Germinal center (tissue), 1 donor: ENCODE results near the gene MGST1.
"Not testable (repeated sequence)": the region's sequence is repeated elsewhere in the genome, so short reads cannot be mapped to it uniquely, and the experiment has no call there.

ENCODE experiments used
- DNase-seq: peaks from one replicate; pipeline ENCODE4 v3.0.0; 2012; ENCODE audit warnings: mixed read lengths, low spot score

Gene MGST1

DNA sequence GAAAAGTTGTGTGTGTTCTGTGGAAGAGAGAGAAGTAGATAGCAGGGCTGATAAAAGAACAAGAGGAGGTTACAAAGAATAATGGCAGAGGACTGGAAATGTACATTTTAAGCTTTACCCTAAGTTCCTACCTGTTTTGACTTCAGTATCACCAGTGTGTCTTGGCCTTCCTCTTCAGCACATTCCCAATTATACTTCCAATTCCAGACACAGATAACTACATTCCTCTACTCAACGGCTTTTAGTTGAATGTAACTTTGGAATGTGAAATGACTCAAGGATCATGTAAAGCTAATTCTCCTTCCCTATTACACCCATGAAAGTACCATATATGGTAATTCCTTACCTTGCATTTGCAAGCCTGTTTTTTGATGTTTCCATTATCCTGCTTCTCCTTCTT lies 5.0 kb downstream of the MGST1 start:
- no peak for DNase-seq

DNA sequence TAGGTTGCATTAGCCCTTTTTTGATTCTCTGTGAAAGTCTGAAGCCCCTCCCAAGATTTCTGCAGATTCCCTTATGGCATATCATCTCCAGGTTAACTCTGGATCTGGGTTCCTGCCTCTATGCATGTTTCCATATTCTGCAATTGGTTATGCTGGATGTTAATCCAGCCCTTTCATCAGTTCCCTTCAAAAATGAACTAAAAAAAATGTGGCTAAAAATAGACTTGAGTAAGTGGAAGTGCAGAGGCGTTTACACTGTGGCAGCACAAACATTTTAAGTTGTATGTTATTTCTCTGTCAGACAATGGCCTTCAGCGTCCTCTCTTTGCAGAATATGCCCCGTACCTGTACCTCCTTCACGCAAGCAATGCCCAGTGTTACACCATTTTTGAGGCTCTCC lies 11.4 kb downstream of the MGST1 start:
- DNase-seq = no peak

DNA sequence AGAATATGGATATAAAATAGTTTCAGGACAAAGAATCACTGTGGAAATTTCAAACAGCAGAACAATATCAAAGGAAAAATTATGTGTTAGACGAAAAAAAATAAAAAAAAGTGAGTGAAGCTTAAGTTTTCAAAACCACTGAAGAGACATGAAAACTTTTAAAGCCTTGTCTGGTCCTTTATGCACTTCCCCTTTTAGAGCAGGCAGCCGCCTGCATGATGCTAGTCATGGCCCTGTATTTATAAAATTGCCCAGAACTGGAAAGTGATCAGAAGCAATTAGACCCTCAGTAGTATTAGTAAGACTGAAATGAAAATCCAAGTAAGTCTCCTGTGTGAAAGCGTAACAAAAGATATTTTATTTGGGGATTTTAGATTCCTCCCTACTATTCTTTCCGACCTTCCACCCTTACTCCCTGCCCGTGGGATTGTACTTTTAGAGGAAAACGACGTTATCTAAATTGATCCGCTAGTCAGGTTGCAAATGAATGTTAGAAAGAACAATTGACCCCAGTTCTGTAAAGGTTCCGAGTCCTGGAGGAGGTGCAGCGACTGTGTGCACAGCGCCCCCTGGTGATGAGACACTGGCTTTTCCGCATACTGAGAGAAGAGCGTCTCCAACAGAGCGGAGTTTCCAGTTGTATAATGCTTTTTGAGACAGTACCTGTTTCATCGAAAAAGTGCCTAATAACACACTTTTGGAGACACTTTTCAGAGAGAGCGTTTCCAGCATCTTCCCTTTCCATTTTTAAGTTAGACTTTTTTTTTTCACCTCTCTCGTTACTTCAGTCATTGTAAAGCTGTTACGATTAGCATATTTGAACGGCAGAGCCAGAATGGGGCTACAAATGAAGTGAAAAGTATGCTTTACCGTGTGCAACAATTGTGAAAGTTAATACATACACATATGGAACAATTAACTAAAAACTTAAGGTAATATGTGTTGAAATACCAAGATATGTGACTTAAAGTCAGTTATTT lies 12.4 kb downstream of the MGST1 start:
- peak; percentile 8 for DNase-seq

DNA sequence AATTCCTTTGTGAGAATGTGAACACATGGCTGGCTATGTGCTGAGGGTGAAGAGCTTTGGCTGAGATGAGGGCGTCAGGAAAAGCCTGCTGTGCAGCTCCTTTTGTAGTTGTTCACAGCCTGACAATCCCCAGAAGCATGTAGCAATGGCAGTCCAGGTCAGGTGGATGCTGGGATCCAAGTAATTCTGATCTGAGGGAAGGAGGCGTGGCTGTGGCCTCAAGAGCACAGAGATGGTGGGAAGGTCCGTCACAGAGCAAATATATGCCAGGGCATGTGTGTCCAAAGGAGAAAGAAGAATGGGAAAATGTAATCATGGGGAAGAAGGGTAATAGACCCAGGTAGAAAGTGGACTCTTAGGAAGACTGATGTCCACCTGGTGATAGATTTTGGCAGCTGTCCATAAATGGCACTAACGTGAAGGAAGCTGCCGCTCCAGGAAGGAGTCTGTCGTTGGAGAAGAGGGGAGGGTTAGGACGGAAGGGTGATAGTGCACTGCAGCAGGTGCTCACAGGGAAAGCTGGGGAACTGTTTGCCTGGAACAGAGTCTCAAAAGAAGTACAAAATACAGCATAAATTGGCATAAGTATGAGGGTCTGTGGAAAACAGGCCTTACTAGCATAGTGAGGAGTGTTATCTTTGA lies 13.8 kb downstream of the MGST1 start:
- no peak for DNase-seq

DNA sequence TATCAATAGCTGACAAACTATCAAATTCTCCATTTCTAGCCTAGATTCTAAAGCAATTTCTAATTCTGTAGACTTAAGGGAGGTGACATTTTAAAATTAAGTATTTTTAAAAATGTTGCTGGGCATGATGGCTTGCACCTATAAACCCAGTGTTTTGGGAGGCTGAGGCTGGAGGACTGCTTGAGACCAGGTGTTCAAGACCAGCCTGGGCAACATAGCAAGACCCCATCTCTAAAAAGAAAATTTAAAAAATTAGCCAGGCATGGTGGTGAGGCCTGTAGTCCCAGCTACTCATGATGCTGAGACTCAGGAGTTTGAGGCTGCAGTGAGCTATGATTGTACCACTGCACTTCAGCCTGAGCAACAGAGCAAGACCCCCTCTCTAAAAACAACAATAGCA lies 15.1 kb downstream of the MGST1 start:
- DNase-seq = no peak

DNA sequence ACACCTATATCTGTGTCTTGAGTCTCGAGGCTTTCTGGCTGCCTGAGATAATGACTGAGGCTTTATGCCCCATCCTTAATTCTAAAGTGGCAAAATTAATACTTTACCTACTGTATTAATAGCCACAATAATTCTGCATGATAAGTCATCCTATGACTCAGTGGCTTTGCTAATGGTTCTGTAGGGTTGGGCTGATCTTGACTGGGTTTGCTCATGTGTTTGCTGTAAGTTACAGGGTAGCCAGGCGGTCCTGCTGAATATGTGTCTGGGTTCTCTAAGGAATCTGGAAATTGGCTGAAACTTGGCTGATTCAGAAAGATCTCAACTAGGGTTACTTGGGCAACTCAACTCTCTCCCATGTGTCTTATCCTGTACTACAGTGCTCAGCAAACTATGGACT lies 21.7 kb downstream of the MGST1 start:
- DNase-seq = no peak

DNA sequence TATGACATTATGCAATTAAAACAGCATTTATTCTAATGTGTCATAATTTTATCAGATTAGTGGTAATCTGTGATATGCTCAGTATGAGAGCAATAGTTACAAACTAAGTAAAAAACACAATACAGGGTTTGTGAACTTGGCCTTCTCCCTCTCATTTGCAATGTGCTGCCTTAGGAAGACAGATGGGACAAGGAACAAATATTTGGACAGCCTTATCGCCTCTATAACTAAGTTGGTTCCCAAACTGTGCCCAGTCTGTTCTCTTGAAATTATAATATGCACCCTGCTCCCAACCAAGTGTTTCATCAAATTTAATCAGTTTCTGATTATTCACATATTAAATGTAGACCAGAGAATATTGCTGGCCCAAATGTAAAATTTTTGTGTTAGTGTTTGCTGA lies 22.7 kb downstream of the MGST1 start:
- no peak for DNase-seq

DNA sequence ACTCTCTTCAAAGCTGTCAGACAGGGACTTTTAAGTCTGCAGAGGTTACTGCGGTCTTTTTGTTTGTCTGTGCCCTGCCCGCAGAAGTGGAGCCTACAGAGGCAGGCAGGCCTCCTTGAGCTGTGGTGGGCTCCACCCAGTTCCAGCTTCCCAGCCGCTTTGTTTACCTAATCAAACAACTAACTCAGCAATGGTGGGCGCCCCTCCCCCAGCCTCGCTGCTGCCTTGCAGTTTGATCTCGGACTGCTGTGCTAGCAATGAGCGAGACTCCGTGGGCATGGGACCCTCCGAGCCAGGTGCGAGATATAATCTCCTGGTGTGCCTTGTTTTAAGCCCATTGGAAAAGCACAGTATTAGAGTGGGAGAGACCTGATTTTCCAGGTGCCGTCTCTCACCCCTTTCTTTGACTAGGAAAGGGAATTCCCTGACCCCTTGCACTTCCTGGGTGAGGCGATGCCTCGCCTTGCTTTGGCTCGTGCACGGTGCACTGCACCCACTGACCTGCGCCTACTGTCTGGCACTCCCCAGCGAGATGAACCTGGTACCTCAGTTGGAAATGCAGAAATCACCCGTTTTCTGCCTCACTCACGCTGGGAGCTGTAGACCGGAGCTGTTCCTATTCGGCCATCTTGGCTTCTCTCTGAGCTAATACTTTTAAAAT lies 35.3 kb downstream of the MGST1 start:
- DNase-seq = not testable (repeated sequence)

DNA sequence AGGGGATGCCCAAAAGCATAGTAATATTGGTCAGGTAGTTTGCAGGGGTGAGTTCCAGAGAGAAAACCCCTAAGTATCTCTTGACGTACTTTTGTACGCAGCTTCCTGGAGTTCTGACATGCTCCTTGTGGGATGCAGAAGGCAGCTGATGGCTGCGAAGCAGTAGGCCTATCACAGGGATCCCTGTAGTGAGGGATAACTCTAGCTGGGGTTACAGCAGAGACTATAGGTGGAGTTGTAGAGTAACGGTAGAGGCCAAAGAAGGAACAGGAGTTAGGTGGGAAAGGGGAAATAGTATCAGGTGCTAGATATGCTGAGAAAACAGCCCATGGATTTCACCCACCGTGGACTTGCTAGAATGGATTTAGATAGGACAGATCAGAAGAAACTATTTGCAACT lies 37.3 kb downstream of the MGST1 start:
- no peak for DNase-seq

DNA sequence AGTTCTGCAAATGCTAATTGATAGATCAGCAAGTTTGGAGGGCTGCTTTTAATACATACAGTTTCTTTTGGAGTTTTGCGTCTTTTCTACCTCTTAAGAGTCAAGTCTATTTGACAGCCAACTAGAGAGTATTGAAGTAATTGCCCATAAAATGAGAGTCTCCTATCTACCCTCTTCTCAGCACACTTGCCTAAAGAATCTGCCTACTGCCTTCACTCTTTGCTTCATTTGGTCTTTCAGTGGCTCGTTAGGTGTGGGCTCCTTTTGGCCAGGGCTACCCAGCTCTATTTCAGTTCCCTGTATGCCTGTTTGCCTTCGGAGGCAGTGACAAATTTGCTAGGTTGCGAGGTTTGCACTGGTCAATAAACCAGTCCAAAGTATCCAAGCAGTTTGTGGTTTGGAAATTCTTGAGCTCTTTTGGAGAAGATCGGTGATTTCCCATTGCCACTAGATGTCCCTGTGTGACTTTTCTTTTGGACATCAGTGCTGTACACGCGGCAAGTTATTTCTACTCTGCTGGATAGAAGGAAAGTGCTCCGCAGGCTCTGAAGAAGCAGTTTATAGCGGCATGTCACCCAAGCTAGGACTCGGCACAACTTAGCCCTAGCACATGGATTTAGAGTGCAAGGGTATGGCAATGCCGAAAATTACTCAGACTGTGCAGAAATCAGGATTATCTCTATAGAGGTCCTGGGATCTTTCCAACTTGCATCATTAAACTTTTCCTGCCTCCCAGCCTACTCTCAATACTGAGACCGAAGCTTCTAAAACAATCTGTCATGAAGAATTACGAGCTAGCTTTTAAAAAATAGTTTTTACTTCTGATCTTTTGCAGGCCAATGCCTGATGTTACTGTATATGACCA lies 38.6 kb downstream of the MGST1 start:
- DNase-seq = no peak

DNA sequence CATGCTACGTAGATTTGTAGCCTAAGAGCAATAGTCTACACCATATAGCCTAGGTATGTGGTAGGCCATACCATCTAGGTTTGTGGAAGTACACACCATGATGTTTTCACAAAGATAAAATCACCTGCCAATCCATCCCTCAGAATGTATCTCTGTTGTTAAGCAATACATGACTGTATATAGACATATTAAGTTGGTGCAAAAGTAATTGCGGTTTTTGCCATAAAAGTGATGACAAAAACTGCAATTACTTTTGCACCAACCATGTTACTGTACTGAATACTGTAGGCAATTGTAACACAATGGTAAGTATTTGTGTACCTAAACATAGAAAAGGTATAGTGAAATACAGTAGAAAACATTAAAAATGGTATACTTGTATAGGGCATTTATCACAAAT lies 40.5 kb downstream of the MGST1 start:
- DNase-seq = no peak

DNA sequence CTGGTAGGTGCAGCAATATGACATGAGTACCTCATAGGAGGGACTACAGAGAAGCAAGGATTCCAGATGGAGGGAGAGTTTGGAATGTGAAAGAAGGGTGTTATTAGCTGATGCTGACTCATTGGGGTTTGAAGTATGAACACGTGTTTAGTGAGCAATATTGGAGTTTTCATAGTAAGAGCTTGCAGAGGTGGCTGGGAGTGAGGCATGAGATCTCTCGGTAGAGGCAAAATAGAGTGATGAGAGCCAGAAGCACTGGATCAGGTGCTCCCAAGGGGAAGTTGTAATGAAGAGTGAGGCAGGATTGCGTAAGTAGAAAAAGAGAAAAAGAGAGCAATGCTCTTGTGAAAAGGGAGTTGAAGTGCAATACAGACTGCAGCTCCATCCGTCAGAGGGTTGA lies 42.1 kb downstream of the MGST1 start:
- no peak for DNase-seq

DNA sequence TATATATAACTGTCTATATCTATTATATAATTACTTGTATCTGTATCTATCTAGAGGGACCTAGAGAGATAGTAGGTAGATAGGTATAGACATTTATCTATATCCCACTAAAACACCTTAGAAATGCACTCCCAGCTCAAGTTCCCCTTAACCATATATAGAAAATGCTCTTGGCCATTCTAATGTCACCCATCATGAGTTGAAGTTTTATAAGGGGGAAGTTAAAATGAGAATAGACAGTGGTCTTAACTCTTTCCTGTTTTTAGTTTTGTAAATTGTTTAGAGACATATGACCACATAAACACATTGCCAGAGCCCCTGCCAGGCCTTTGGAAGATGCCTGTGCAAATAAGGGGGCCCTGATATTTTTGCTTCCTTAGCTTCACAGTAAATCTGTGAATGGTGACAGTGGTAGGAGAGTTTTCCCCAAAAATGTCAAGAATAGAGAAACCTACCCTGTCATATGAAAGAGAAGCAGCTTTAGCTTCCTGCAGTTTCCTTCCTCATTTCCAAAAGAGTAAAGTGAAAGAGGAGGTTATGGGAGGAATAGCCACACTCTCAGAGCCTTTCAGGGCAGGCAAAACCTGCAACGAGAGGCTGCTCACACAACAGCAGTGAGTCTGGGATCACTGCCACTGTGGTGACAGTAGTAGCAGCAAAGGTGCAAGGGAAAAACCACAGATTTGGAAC lies 45.5 kb downstream of the MGST1 start:
- DNase-seq = no peak

DNA sequence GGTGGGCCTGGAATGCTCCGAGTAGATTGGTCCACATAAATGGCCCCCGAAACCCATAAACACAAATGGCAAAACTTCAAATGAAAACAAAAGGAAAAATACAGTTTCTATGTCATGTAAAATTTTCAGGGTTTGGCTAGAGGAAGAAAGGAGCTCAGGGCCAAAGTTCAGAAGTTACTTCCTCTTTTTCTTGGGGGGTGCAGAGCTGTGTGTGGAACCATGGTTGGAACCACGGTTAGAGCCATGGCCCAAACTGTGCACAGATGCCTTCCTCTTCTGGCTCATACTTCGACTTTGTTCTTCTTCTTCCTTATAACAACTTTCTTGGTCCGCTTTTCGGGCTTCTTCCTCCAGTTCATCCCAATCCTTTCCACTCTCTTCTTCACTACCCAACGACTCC lies 51.7 kb downstream of the MGST1 start:
- DNase-seq = no peak

DNA sequence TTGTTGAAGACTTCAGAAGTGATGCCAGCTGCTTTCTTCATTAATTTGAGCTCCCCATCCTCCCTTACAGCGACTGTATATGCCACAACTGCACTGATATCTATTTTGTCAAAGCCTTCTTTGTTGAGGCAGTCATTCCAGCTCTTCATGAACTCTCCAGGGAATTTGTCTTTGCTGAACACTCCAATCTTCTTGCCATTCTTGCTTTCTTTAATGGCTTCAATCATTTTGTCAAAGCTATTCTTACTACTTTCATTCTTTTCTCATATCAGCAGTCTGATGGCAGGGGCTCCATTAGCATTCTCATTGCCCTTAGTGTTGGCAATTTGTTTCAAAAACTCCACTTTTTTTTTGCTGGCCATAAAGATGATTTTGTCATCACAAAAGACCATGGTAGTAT lies 54.4 kb downstream of the MGST1 start:
- DNase-seq = not testable (repeated sequence)

DNA sequence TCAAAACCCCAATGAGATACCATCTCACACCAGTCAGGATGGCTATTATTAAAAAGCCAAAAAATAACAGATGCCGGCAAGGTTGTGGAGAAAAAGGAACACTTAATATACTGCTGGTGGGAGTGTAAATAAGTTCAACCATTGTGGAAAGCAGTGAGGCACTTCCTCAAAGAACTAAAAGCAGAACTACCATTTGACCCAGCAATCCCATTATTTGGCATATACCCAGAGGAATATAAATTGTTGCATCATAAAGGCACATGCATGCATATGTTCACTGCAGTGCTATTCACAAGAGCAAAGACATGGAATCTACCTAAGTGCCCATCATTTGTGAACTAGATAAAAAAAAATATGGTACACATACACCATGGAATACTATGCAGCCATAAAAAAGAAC lies 59.9 kb downstream of the MGST1 start:
- DNase-seq = no peak
